ENCODE data around the gene SCARB1.

Gene SCARB1

DNA sequence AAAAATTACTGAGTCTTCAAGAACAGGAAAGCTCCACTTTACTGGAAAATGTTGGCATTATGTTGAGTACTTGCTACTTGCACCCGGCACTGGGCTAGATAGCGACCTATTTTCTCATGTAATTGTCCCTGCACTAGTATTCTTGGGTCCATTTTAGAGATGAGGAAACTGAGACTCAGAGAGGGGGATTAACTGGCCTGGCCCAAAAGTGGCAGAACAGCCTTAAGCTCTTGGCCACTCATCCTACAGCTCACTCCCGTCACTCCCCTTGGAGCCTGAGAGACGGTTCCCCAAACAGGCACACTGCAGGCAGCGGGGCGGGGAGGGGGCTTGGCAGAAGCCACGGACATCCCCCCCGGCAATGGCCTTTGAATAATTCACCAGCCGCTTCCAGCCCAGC is 113.9 kb downstream of the SCARB1 start:
- DNase-seq = no peak

DNA sequence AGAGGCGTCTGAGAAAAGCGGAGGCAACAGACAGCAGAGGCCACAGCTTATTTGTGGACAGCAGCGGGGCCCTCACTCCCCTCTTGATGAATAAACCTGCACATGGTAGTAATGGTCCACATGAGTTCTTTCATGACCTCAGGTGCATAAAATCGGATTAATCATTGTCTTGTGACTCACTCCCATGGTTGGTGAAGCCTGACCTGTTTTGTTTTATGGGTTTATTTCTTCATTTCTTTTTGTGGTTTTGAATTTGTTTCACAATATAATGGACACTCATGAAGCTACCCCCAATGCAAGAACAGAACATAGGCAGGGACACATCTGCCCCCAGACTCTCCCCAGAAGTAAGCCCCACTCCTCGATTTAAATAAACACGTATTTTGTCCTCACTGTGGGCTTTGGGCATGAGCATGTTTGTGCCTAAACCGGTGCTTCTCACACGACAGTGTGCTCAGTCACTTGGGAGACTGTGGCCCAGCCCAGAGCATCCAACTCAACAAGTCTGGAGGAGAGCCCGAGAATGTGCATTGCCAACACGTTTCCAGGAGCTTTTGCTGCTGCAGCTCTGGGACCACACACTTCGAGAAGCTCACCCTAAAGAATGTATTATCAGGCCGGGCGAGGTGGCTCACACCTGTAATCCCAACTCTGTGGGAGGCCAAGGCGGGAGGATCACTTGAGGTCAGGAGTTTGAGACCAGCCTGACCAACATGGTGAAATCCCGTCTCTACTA is 116.1 kb downstream of the SCARB1 start:
- no peak for DNase-seq

DNA sequence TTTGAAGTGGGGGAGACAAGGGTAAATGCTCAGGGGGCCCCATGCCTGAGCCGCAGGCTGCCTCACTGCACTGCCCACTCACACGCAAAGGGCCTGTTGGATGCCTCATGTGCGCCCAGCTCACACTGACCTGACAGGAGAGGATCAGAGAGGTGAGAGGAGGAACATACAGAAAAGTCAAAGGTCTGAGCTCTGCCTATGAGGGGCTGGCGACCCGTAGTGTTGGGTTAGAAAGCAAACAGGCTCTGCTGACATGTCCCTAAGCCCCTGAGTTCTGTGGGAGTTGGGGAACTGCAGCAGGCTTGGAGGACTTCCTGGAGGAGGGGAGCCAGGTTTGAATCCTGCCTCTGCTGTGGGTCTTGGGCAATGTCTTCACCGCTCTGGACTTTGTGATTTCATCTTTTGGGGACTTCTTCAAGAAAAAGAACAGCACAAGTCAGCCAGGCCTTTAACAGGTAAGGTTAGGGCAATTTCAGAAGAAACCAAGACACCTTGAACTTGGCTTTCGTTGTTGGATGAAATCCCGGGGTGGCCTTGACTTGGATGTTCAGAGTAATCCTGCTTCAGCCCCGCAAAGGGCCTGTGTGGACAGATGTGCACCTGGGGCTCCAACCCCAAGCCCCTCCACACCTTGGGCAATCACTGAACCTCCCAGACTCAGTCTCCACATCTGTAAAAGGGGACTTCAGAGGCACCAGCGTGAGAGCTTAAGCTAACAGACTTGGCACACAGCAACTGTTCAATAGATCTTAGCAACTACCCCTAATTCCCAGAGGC is 116.8 kb downstream of the SCARB1 start:
- DNase-seq = no peak

DNA sequence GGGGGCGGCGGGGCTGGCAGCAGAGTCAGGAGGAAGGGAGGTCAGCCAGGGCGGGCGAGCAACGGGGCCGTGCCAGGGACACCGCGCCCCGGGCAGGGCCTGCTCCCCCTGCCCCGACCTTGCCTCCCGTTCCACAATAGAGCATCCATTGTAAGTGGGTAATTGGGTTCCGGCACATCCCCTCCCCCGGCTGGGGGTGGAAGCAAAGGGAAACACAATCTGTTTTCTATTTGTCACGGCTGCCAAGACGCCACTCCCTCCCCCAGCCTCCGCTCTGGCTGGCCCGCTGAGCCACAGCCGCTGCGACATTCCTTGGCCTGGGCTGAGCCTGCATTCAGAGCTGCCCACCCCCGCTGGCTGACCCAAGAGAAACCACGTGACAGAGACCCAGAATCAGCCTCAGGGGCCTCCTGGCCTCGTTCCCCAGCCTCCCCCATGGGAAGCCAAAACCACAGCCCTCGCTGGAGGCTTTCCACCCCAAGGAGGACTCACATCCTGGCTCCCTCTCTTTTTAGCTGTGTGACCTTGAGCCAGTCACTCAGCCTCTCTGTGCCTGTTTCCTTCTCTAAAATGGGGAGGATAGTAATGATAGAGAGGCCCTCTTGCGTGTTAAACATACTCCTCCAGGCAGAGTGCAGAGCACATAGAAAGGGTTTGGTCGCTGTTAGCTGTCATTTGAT is 117.6 kb downstream of the SCARB1 start:
- peak; percentile 58 to 99 (median 91) for DNase-seq

DNA sequence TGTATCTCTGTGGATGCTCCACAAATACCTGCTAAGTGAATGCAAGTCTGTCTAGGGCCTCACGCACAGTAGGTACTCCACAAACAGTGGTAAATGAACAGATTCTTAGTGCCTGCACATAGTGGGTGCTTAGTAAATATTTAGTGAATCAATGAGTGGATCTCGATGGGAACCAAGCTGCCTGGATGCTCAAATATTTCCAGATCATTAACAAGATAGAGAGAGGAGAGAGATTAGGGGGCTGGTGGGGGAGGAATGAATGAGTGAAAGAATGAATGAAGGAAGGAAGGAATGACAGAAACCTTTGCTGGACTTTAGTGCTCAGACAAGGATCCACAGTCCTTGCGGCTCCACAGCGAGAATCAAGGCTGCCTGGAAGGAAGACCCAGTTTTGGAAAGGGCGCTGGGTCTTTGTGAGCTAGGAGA is 118.2 kb downstream of the SCARB1 start:
- DNase-seq = peak in 1 of 51 donors; percentile 53

DNA sequence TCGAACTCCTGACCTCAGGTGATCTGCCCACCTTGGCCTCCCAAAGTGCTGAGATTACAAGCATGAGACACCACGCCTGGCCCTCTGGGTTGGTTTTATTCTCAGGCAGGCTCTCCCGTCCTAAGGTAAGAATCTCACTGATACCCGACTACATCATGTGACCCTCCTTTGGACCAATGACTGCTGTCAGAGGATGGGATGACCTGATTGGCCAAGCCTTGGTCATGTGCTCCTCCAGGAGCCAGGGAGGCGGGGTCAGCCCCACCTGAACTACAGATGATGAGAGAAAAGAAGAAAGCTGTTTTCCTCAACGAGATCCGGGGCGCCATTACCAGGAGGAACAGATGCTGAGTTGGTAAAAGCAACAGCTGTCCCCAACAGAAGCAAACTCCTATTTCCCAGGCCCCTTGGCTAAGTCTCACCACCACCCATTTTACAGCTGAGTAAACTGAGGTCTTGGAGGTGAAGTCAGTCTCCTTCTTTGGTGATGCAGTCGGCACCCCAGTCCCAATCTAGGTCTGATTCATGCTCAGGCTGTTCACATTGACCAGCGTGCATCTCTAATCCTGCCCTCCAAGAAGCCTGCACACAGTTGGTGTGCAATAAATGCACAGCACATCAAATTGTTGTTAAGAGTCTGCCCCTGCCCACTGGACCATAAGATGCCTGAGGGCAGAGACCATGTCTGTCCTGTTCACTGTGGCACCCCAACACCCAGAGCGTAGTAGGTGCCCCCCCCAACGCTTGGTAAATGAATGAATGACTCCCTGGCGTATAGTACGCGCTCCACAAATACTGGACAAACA is 118.8 kb downstream of the SCARB1 start:
- peak in 1 of 51 donors; percentile 38 for DNase-seq

DNA sequence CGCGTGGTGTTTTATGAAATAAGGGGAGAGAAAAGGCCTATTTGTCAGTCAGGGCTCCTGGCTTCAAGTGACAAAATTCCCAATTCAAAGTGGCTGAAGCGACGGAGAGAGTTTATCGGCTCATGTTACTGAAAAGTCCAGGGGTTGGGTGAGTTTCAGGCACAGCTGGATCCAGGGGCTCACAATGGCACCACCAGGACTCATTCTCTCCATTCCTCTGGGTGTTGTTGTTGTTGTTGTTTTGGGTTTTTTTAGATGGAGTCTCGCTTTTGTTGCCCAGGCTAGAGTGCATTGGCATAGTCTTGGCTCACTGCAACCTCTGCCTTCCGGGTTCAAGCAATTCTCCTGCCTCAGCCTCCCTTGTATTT is 119.4 kb downstream of the SCARB1 start:
- DNase-seq = peak in 1 of 51 donors; percentile 23

DNA sequence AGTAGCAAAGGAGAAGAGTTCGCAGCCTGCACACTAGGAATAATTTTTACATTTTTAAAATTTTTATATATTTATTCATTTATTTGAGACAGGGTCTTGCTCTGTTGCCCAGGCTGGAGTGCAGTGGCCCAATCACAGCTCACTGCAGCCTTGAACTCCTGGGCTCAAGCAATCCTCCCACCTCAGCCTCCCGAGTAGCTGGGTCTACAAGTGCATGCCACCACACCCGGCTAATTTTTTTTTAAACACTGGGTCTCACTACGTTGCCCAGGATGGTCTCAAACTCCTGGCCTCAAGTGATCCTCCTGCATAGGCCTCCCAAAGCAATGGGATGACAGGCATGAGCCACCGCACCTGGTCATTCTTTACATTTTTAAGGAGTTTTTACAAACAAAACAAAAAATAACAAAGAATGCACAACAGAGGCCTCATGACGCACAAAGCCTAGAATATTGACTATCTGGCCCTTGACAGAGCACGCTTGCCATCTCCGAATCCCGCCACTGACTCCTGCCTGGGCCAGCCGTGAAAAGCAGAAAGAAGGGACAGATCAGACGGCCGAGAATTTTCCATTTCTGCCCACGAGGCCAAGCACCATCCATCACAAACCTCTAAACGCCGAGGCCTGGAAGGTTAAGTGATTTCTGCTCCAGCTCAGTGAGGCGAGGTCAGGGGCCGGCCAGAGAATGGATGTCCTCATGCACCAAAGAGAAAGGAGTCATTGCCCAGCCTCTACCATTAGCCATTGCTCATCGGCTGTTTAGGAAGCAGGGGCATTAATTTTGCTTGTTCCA is 120.0 kb downstream of the SCARB1 start:
- no peak for DNase-seq

DNA sequence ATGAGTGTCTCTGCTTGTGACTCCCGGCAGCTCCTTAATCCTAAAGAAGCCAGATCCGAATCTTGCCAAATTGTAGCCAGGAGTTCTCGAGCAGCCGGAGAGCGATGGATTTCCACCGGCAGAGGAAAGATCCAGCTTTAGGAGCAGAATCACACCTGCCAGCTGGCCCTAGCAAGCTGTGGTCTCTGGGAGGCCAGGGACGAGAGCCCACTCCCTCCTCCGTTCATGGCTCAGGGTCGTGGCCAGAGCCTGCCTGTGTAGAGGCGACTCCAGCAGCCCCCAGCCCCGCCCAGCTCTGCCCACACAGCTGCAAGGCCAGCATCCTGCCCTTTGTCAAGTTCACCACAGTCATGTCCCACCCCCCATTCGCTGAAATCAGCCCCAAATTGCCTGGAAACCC is 121.0 kb downstream of the SCARB1 start:
- DNase-seq = no peak

DNA sequence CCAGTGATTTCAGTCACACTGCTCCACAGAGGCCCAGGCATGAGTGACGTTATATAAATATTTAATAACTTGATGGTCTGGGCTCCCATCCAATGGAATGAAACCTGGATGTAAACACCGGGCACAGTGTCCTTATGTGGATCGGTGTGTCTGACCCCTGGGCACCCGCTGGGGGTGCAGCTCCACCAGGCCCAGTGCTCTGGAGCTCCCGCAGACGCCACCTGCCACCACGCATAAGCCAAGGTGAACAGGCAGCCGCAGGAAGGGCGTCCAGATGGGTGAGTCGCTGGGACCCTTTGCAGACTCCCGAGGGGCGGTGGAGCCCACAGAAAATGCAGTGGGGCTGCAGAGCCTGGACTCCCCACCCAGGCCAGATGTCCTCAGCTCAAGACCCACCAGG is 121.6 kb downstream of the SCARB1 start:
- no peak for DNase-seq

DNA sequence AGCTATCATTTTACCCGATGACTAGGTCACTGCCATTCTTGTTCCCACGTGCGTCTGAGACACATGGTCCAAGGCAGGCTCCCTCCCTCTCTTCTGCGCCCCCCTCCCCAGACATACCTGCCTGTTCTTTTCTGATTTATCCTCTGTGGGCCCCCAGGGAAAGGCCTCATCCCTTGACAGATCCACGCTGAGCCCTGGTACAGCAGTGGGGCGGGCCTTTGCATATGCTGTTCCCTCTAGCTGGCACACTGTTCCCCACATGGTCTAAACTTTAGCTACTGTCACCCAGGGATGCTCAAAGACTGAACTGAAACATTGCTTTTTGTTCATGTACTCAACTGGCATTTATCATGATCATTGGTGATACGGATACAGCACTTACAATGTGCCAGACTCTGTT is 122.5 kb downstream of the SCARB1 start:
- DNase-seq = no peak

DNA sequence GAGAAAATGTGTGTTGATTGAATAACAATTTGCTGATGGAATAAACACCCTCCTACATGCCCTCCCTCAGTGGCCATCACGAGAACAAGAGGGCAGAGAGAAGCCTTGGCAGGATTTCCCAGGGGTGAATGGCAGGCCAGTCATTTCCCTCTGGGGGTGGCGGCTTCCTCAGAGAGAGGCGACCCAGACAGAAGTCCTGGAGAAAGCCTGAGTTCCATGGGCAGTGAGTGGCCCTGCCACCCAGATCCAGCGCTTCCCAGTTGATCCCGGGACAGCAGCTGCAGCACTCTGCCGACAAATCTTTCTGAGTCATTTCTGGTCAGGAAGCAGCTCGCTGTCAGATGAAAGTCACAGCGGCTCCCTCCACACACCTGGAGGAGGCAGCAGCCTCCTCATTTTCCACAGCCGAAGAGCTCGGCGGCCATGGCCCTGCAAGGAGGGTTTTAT is 123.0 kb downstream of the SCARB1 start:
- peak in 23 of 51 donors; percentile 18 to 66 (median 41) for DNase-seq

DNA sequence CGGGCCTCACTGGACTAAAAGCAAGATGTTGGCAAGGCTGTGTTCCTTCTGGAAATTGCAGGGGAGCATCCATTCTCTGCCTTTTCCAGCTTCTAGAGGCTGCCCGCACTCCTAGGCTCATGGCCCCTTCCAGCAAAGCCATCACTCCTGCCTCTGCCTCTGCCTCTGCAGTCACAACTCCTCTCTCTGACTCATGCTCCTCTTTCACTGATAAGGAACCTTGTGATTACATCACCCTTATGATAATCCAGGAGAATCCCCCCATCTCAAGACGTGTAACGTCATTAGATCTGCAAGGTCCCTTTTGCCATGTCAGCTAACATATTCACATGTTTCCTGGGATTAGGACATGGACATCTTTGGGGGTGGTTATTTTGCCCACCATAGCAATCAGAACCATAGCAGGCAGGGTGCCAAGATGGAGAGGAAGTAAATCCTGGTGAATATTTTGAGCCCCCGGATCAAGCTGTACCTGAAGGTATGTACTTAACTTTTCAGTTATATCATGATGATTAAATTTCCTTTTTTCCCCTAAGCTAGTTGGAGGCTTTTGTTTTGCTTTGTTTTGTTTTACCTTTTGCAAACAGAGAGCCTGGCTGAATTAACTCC is 123.6 kb downstream of the SCARB1 start:
- no peak for DNase-seq

DNA sequence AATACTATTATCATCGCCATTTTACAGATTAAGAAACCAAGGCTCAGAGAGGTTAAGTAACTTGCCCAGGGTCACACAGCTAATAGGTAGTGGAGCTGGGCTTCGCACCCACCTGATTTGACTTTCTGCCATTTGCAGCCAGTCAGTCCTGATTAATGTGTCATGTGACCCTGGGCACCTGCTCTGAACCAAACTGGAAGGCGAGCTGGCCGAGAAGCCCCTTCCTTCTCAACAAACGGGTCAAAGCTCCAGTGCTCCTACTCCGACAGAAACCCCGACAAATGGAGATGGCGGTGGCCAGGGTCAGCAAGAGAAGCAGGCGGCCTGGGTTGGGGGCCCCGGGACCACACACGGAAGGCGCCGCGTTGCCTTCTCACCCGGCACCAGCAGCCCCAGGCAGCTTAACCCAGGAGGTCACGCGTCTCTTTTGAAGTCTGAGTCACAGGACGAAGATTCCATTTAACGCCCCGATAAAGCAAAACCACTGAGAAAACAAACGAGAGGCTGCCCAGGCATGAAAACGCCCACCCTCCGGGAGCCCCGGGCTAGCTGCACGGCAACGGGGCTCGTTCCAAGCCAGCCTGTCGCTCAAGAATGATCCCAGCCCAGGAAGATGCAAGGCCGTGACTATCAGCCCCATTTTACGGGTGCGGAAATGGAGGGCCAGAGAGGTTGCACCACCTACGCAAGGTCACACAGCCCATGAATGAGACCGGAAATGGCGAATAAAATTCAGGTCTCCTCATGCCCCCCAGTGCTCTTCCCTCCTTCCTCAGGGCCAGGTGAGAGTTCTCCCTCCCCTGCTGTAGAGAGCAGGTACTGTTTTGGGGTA is 124.8 kb downstream of the SCARB1 start:
- no peak for DNase-seq

DNA sequence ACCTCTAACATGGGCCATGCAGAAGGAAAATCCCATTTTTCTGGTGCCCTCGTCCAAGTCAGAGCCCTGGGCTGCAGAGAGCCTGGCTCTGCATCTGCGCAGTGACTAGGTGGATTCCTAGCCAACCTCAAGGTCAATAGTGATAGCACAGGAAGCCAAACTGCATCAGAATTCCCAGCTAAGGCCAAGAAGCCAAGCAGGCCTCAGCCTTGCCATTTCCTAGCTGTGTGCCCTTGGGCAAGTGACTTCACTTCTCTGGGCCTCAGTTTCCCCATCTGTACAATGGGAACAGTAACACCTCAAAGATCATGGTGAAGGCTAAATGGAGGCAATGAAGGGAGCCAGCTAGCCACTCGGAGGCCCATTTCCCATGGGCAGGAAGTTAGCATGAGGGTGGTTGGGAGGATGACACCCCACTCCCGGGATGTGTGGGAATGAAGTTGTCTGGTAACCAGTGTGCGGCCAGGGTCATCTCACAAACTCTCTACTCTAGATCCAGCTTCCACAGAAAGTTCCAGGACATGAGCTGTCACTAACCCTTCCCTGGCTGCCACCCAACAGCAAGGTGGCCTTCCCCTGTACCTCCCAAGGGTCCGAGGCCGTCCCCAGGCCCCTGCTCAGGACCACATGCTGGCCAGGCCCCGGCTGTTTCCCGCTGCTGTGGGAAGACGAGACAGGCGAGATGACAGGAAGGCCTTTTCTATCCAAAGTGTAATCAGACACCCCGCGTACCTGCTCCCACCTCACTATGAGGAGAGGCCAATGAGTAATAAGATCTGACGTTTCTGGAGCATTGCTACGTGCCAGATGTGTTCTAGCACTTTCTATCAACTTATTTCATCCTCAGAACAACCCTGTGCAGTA is 125.7 kb downstream of the SCARB1 start:
- no peak for DNase-seq

DNA sequence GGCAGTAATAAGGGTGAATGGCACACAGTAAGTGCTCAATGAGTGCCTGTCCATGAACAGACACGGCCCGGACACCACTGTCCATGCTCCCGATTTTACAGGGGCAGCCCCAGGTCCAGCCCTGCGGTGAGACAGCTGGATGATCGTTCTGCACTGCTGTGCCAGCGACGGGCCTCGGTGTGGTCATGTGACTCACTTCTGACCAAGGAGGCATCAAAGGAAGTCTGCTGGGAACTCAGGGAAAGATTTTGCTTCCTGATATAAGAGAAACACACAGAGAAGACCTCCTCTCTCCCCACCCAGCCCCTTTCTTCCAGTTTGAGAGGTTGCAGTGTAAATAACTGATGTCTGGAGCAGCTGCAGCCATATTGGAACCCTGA is 126.6 kb downstream of the SCARB1 start:
- no peak for DNase-seq

DNA sequence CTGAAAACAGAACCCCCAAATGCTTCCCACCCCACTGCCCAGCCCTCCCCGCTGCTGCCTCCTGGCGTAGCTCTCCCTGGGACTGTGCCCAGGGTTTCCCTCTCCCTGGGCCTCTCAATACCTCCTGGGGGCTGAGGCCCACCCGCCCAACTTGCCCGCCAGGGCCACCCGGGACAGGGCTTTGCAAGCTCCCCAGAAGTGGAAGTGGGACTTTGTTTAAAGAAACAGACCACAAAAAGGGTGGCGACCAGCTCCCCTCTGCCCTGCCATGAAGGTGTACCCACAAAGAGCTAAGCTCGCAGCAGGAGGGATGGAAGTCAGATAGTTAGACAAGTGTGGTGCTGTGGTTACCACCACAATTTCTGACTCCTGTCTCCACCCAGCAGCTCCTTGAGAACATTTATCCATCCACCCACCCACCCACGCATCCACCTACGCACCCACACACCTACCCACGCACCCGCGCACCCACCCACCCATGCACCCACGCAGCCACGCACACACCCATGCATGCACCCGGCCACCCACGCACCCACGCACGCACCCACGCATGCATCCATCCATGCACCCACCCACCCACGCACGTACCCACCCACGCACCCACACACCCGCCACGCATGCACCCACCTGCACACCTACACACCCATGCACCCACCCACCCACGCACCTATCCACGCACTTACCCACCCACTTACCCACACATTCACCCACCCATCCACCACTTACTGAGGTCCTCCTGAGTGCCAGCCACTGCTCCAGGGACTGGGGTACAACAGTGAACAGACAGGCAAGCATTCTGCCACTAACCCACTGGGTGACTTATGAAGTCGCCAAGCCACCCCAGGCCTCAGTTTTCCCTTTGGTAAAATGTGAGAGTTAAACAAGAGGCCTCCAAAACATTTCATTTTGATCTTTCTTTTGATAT is 127.3 kb downstream of the SCARB1 start:
- DNase-seq = no peak
